HG03280 (cell line): ENCODE data around the gene FAM156A.
"Not testable (repeated sequence)": the region's sequence is repeated elsewhere in the genome, so short reads cannot be mapped to it uniquely, and the experiment has no call there.

ENCODE experiments used
- ATAC-seq: cut with Tn5 transposase; IDR thresholded peaks from one replicate; pipeline ENCODE4 v1.9.1; 2021; ENCODE audit warnings: mild to moderate bottlenecking, moderate library complexity; ENCODE audit not compliant: unreplicated experiment

FAM156A gene, protein sequence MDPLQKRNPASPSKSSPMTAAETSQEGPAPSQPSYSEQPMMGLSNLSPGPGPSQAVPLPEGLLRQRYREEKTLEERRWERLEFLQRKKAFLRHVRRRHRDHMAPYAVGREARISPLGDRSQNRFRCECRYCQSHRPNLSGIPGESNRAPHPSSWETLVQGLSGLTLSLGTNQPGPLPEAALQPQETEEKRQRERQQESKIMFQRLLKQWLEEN

DNA sequence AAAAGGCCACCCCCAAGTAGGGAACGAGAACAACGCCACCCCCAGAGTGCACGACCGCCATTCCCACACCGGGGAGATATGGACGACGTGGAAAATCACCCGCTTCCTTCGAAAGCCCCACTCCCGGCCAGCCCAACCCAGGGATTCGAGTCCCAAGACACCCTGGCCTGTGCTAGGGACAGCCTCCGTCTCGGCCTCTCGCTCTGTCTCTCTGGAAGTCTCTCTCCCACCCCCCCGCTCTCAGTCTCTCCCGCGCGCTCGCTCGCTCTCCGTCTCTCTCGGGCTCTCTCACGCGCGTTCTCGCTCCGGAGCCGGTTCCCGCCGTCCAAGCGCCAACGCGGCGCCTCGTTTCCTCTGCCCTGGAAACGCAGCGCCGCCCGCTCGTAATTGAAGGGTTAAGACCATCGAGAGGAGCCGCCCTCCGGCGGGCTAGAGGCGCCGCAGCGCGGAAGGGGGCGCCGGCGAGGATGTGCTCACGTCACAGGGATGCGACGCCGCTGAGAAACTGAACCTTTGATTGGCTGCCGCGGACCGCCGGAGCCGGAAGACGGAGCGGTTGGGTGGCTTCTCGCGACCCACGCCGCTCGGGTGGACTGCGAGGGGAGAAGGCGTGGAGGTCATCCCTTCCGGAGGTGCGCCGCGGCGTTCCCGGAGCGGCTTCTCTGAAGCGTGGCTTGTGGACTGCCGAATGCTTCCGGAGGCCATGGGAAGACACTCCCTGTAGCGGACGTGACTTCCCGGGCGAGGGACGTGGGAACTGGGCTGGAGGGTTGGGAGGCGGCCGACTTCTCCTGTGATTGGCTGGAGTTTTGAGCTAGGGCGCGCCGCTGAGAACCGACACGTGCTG lies at the start of gene FAM156A:
Gene FAM156A (minus strand): TSS at position 406 of the 847 bp plus-strand sequence. CDS start 9,930 bp downstream, outside the sequence.
- peak; percentile 87 for ATAC-seq

DNA sequence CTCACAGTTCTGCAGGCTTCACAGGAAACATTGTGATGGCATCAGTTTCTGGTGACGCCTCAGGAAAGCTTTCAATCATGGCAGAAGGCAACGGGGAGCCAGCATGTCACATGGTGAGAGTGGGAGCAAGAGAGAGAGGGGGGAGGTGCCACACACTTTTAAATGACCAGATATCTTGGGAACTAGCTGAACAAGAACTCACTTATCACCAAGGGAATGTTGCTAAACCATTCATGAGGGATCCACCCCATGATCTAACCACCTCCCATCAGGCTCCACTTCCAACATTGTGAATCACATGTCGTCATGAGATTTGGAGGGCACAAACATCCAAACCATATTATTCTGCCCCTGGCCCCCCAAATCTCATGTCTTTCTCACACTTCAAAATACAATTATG lies 47.0 kb upstream of the FAM156A start:
- ATAC-seq, result no peak

DNA sequence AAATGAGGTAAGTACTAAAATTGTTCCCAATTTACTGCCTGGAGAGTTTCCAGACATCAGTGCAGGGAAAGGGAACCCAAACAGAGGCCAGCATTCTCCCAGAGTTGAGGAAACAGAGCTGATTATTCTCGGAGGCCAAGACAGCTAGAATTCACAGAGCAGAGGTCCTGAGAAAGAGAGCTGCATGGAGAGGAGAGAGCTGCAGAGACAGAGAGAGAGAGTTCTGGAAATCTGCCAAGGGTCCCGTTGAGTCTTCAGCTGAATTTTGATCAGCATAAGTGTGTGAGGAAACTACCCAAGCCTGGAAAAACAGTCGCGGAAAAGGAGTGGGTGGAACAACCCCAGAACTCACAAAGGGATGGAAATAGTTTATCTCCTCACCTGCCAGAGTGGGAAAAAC lies 46.5 kb upstream of the FAM156A start:
- no peak for ATAC-seq

DNA sequence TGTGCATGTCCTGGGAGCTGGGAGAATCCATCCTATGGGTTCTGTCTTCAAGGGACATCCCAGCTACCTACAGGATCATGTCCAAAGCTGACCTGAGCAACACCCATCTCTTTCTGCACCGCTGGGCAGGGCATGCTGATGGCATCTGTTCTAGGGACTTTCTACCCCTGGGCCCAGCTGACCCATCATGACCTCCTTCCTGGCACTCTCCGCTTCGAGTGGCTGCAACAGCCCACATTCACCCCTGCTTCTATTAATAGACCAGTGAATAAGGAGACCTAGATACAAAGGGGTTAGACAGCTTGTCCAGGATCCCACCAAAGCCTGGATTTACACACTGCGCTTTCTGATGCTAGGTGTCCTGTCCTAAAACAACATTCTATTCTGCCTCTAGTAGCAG lies 45.7 kb upstream of the FAM156A start:
- no peak for ATAC-seq

DNA sequence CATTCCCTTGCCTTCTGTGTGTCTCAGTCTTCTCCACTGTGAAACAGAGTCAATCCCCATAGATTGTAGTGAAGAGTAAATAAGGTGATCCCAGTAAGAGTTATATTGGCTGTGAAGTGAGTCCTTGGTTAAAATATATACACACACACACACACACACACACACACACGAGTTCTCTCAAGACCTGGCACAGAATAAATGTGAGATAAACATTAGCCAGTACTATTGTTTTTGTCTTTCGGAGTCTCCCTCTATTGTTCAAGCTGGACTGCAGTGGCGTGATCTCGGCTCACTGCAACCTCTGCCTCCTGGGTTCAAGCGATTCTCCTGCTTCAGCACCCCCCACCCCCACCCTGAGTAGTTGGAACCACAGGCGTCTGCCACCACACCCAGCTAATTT lies 44.8 kb upstream of the FAM156A start:
- no peak for ATAC-seq

DNA sequence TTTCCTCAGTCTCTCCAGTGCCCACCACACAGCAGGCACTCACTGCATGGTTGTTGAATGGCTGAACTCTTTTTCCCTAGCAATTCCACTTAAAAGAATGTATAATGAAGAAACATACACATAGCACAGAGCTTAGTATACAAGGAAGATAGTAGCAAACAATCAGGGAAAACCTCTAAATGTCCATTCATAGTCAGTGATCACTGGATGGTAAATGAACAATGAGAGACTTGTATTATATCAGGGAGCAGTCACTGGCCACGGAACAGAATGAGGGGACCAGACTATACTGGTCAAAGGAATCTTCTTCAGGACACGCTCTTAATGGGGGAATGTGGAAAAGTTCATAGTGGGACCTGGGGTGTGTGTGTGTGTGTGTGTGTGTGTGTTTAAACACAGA lies 43.6 kb upstream of the FAM156A start:
- ATAC-seq, result no peak

DNA sequence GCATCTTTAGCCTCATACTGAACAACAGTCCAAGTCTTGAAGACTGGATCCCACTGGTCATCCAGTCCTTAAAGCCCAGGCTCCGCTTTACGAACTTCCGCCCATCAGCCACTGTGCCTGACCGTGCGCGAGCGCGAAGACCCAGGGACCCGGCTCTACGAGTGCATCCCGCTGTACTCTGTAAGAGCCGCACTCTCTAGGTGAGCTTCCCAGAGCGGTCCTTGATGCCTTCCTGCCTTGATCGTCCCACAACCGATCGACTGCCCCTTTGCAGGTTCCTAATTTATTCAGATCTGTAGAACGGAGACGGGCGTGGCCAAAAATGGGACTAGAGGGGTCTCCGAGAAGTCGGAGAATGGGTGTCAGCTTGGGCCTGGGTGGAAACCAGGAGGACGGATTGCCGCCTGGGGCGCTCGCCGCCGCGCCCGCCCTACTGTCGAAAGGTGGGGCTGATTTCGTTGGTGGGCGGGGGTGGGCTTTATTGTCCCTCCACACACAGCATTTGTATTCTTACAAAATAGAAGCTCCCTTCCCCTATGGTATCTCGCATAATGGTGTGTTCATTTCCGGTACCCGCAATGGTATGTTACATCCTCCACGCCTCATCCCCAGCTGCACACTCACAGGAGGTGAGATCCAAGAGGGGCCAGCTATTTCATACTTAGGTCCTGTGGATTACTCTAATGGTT lies 42.3 kb upstream of the FAM156A start:
- ATAC-seq, result no peak

DNA sequence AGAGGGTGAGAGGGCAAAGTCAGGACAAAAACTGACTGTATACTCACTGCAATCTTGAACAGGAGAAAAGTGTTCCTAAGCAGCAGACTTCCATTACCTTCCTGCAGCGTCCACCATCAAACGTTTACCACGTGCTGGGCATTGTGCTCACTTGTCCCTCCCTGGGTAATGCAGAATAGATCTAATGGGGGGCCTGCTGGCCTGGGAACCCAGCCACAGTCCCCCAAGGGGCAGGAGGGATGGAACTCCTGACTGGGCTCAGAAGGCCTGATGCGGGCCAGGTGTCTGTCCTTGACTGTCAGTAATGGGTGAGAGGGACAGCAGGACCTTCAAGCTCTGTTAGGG lies 37.6 kb upstream of the FAM156A start:
- ATAC-seq, result no peak

DNA sequence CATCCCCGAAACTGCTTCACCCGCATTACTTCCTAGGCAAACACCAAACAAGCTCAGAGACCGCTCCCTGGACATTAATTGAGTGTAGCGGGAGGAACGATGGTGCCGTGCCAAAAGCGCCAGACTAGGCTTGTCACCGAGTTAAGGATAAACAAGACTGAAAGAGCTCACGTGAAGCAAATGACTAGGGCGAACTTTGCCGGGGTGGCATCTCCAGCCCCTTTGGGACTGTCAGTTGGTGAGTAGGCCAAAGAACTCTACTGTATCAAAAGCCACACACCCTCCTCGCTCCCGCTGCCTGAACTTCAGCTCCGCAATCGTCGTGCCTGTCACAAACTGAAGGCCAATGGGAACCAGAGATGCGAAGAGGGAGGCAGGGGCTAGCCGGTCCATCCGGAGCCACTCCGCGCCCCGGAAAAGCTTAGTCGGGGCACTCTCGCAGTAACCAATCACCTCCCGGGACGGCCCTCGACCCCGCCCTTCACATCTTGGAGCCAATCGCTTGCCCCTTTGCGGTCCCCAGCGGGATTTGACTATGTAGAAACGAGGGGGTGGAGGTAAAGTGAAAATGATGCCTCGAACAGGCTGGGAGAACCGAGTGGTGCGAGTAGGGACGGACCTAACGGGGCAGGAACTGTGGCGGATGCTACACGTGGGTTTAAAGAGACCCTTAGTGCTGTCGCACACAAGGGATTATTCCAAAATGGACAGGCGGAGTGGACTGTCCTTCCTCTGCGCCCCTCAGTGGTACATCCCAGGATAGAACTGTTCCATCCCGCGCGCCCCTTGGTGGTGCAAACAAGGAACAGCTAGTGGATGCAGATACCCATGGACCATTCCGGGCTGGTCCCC lies 37.0 kb upstream of the FAM156A start:
- ATAC-seq, result peak; percentile 98

DNA sequence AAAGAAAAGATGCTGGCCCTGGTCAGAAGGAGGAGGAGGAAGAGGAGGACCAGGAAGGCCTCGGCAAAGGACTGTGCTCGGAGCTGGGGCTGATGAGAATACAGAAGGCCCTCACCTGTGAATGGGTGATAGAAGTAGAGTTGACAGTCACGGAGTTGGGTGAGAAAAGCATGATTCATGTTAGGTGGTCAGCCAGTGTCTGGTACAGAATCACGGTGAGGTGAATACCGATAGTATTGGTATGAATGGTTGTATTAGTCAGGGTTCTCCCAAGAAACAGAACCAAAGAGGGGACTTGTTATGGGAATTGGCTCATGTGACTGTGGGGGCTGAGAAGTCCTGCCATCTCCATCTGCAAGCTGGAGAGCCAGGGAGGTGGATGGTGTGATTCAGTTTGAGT lies 32.5 kb upstream of the FAM156A start:
- no peak for ATAC-seq

DNA sequence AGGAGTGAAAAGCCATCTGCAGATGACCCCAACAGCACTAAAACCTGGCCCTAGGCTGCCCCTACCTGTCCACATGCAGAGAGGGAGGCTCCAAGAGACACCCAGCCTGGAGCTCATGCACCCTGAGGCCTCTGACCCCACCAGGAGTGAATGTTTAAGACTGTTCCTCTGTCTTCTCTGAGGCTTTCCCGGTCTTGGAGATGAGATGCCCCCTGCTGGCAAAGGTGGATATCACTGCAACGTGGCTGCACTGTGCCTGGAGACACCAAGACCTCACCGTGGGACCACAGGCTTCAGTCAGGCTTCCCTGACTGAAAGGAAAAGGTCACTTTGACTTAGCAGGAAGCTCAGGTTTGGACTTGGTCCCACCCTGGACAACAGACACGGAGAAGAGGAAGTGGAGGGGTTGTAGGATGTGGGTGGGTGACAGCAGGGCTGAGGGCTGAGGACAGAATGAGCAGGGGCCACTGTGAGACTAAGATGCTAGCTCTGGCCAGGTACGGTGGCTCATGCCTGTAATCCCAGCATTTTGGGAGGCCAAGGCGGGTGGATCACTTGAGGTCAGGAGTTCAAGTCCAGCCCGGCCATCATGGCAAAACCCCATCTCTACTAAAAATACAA lies 31.8 kb upstream of the FAM156A start:
- ATAC-seq, result peak; percentile 77

DNA sequence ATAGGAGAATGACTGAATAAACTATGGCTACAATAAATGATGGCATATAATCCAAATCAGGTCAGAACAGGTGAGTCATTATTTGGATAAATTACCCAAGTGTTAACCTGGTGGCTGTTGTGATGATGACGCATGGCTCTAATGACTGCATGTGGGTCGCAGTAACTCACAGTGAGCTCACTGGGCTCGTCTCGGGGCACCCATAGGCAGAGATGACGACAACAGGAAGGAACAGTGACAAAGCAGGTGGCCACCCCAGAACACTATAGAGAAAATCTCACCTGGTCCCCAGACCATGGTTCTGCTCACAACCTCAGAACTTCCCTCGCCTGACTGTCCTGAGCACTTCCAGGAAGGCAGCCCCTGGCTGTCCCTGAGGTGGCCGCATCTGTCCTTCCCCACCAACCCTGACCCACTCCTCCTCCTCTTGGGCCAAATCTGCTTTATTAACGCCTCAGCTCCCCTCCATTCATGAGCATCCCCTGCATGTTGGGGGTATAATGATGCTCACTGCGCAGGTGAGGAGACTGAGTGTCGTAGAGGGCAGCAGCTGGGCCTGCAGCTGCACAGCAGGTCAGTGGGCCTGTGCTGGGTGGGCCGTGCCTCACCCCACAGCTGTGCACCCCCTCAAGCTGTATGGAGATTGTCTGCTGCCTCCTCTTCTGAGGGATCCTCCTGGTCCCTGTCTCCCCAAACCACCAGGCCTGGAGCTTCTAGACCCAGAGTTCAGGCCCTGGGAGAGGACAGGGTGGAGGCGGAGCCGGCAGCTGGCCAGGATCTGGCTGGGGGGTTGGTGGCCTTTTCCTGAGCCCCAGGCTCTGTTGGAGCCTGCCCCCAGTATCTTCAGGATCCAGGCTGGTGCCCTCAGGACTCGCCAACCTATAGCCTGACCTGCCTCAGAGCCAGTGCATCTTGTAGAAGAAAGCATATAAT lies 30.9 kb upstream of the FAM156A start:
- ATAC-seq, result no peak

DNA sequence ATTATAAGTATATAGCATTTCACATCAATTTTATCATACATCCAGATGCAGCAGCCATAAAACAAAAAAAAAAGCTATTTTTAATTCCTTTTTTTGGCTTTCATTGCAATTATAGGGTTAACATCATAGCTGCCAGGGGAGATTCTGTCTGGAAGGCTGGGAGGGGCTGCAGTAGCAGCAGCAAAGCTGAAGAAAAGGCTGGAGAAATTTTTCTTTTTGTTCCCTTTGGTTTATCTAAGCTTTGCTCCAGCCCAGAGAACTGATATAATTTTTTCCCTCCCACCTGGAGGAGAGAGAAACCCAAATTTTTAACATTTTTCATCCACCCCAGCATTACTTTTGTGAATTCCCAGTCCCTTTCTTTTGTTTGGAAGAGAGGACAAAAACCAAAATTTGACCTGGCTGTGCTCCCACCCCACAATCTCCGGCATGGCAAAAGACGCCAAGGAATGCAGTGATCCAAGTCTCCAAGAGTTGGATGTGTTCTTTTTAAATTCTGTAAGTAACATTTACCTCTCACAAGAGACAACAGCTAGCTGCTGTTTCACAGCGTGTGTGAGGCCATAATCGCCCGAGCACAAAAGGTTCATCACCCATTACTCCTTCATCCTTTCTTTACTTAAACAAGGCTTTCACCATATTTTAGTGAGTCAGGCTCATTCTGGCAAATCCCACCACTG lies 25.1 kb upstream of the FAM156A start:
- no peak for ATAC-seq

DNA sequence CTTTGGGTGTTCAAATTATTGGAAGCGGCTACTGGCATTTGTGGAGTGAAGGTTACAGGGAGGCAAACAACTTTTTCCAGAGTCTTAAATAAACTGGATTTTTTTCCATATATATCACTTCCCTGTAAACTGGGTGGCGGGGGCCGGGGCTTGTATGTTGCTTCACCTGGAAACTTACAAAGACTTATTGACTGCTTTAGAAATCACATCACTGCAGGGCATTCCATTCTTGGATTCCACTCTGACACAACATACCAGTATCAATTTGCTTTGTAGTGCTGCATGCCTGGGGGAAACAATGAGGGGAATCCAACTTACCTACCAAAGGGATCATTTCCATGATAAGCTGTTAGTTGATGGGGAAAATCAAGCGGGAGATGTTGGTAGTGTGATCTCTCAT lies 21.7 kb upstream of the FAM156A start:
- no peak for ATAC-seq

DNA sequence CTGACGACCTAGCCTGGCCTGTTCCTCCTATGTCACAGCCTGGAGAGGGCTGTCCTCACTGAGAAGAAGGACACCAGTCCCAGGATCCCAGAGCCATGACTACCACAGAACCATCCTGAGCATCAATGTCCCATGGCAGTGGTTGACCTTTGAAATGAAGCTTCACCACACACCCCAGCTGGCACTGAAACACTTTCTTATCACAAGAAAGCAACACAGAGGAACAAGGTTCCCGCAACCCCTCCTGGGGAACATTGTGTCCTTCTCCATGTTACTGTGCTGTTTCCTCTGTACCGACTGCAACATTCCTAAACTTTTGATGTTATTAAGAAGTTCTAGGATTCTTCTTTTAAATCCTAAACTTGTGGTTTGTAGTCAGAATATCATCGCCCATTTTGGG lies 21.2 kb upstream of the FAM156A start:
- ATAC-seq, result no peak

DNA sequence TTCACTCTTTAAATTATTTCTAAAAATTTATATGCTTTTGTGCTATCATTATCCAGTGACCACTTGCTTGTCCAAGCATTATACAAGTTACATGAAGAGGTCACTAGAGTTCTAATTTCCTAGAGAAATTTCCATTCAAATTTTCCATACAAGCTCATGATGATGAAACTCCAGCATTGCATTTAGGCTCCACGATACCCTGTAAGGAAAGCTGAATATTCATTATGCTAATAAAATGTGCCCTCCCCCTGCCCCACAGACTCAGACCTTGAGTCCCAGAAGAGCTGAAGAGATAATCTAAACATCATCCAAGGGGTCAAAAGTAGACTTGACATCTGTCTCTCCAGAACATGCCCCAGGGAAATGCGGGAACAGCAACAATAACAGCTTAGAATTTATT lies 19.6 kb upstream of the FAM156A start:
- no peak for ATAC-seq

DNA sequence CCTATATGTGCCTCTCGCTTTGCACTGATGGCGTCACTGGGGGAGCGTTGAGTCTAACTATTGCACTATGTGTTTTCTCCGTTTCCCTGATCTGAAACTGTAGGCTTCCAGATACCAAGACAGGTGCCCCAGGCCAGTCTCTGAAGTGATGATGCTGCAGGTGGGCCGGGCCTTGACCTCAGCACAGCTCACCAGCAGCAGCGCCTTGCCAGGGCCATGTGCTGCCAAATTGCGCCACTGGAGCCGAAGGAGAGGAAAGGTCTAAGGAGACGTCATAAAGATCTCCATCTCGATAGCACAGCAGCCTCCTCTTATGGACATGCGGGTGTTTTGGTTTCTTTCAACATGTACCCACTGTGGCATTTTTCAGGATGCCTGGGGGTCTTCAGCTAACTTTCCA lies 17.3 kb upstream of the FAM156A start:
- ATAC-seq, result not testable (repeated sequence)

DNA sequence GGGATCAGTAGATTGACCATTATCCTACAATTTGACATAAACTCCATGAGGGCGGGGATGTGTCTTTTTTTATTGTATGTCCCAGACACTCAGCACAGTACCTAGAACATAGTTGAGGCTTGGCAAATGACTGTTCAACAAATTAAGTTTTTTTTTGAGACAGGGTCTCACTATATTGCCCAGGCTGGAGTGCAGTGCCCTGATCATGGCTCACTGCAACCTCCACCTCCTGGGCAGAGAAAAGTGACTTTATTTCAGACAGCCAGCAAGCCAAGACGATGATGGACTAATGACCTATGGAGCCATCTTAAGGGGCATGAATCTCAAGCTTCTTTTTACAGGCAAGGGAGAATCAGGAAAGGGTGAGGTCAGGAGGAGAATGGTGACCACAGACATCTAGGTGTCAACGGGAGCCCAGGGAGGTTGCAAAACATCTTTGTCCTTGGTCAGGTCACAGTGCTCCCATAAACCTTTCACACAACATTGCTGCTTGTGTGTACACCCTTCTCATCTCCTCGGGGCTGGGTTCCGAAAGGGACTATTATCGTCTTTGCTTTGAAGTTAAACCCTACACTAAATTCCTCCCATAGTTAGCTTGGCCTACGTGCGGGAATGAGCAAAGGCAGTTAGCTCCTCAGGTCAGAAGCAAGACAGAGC lies 16.1 kb upstream of the FAM156A start:
- not testable (repeated sequence) for ATAC-seq
